ENCODE data around the gene RFX4. TPM values are rescaled to one million over a fixed set of nuclear protein-coding genes. Genes with fewer than 3 reads are reported as not detected.

RFX4 gene
- total RNA-seq, 1 donor from 2014 or later, result not detected

Other genes with a start within 250 kb of the RFX4 start
- 8.6 and 9.5 TPM in 2 replicates for gene POLR3B, start 225.3 kb upstream of the RFX4 start, total RNA-seq
- 6.5 and 12.2 TPM in 2 replicates for gene RIC8B, start 191.7 kb downstream of the RFX4 start, total RNA-seq

Data from epithelial cell of proximal tubule (primary cell).